ENCODE data around the gene PPP6R2. TPM values are rescaled to one million over a fixed set of nuclear protein-coding genes. Genes with fewer than 3 reads are reported as not detected.

The PPP6R2 gene
- total and polyA plus RNA-seq, 9 of the 15 experiments (the other 6 are each of a cell fraction or from before 2014, with no cell fraction given), result 0.32 to 39.8 (median 21.4) TPM

- in situ Hi-C loops (cut with MboI) (no loop called here), intact Hi-C loops (cut with micrococcal nuclease) (no loop called here)
- ATAC-seq (no peak), DNase-seq (ENCODE audit: extremely low read depth in 1 of 4, low spot score in 3 of 4) (no peak), FAIRE-seq (no peak)
- H2AFZ ChIP-seq (ENCODE audit: low read depth, low read length), result no peak overlapping the region
- H3K9me1 ChIP-seq (ENCODE audit: control insufficient read depth, insufficient read depth, low read length), result no peaks in the 10 kb centered on the region
- TF ChIP-seq RBFOX2 (IDR thresholded peaks at IDR 0.05; ENCODE audit: low read depth, low read length), result 0 out of 2 replicates have a peak, but pooled peaks have one; percentile 29
- TF ChIP-seq SMARCC2 (IDR thresholded peaks at IDR 0.05; ENCODE audit: low read depth), result no peak
- H3K4me3 ChIP-seq, result no peak overlapping the region
- no peaks in the 10 kb centered on the region for H3K27me3 ChIP-seq (ENCODE audit: control insufficient read depth in 2 of 2, insufficient read depth in 2 of 2, low read length in 2 of 2)
- H4K20me1 ChIP-seq (replicated peaks; ENCODE audit: control insufficient read depth, insufficient read depth, low read length), result 0 out of 2 replicates have a peak, but pooled peaks cover 3% of the 10 kb centered on the region
- no peak overlapping the region for H3K27ac ChIP-seq (ENCODE audit: extremely low read depth, low read depth, low read length)
- ChIA-PET CTCF (ENCODE audit: low intra/inter-chr PET ratio) (no interaction called here), POLR2A (no interaction called here)
- H3K79me2 ChIP-seq (ENCODE audit: control insufficient read depth, insufficient read depth, low read length), result peaks cover 10% of the 10 kb centered on the region
- peaks cover 52% of the 10 kb centered on the region; the same call in 1 of the 3 replicates for H3K36me3 ChIP-seq (ENCODE audit: control insufficient read depth, insufficient read depth, low read length)
- WGBS (ENCODE audit: insufficient coverage, low coverage, missing lambda C conversion rate), result 94% methylated on average over 18 of the region's 24 CpGs
- H3K4me2 ChIP-seq (ENCODE audit: insufficient read depth, low read length), result no peak overlapping the region
- no peaks in the 10 kb centered on the region for H3K9me3 ChIP-seq (replicated peaks; ENCODE audit: control insufficient read depth, insufficient read depth, low read depth, low read length)
- H3K9ac ChIP-seq (ENCODE audit: insufficient read depth in 1 of 2, low read depth in 2 of 2, low read length in 2 of 2), result no peak overlapping the region
- no TSS peak for BruUV-seq (replicated peaks)
- H3K4me1 ChIP-seq (replicated peaks in 1 of 2; ENCODE audit: control insufficient read depth in 2 of 2, insufficient read depth in 2 of 2, low read length in 2 of 2), result peaks cover 1 to 3% of the 10 kb centered on the region in 2 experiments; a peak in 3 of 5 replicates
Observed at GRCh38 chr22:50464451-50464850, 121.3 kb downstream of the PPP6R2 start.

- peaks cover 10 to 12% of the 10 kb centered on the region in 2 experiments for H3K4me1 ChIP-seq (replicated peaks in 1 of 2; ENCODE audit: control insufficient read depth in 2 of 2, insufficient read depth in 2 of 2, low read length in 2 of 2)
- no TSS peak for BruUV-seq (replicated peaks)
- H4K20me1 ChIP-seq (replicated peaks; ENCODE audit: control insufficient read depth, insufficient read depth, low read length), result peaks cover 7% of the 10 kb centered on the region; the same call in 1 of the 2 replicates
- H3K9me3 ChIP-seq (replicated peaks; ENCODE audit: control insufficient read depth, insufficient read depth, low read depth, low read length), result no peaks in the 10 kb centered on the region
- in situ Hi-C loops (cut with MboI), result no loop called here
- DNase-seq (ENCODE audit: extremely low read depth in 1 of 4, low spot score in 3 of 4) (no peak), FAIRE-seq (no peak), ATAC-seq (no peak)
- ChIA-PET POLR2A (no interaction called here), CTCF (ENCODE audit: low intra/inter-chr PET ratio) (no interaction called here)
- peaks cover 2% of the 10 kb centered on the region for H3K9me1 ChIP-seq (ENCODE audit: control insufficient read depth, insufficient read depth, low read length)
- no peak overlapping the region for H3K27ac ChIP-seq (ENCODE audit: extremely low read depth, low read depth, low read length)
- 92% methylated on average over 21 of the region's 30 CpGs for WGBS (ENCODE audit: insufficient coverage, low coverage, missing lambda C conversion rate)
- peaks cover 47% of the 10 kb centered on the region; the same call in 1 of the 3 replicates for H3K36me3 ChIP-seq (ENCODE audit: control insufficient read depth, insufficient read depth, low read length)
- H3K9ac ChIP-seq (ENCODE audit: insufficient read depth in 1 of 2, low read depth in 2 of 2, low read length in 2 of 2), result no peak overlapping the region
- no peak overlapping the region for H2AFZ ChIP-seq (ENCODE audit: low read depth, low read length)
- H3K79me2 ChIP-seq (ENCODE audit: control insufficient read depth, insufficient read depth, low read length), result peaks cover 18% of the 10 kb centered on the region
- H3K4me3 ChIP-seq, result no peak overlapping the region
- H3K4me2 ChIP-seq (ENCODE audit: insufficient read depth, low read length), result no peak overlapping the region
- no peaks in the 10 kb centered on the region for H3K27me3 ChIP-seq (ENCODE audit: control insufficient read depth in 2 of 2, insufficient read depth in 2 of 2, low read length in 2 of 2)
- intact Hi-C loops (cut with micrococcal nuclease), result no loop called here
- TF ChIP-seq ZNF24 (IDR thresholded peaks at IDR 0.05) (no peak), ZNF217 (CRISPR knock-in tag; IDR thresholded peaks at IDR 0.05) (no peak), L3MBTL2 (IDR thresholded peaks at IDR 0.05) (no peak), CBX2 (IDR thresholded peaks at IDR 0.05; ENCODE audit: insufficient read depth, low read length, poor library complexity, severe bottlenecking) (no peak), NR1H2 (CRISPR knock-in tag; IDR thresholded peaks at IDR 0.05) (no peak), ZMIZ1 (IDR thresholded peaks at IDR 0.05; ENCODE audit: low read depth in 2 of 2, low read length in 2 of 2) (no peak), EHMT2 (IDR thresholded peaks at IDR 0.05) (no peak)
Observed at GRCh38 chr22:50465066-50465930, 122.2 kb downstream of the PPP6R2 start.
